H9 (cell line): Measurements from ENCODE around the gene EIF2D. TPM values are rescaled to one million over a fixed set of nuclear protein-coding genes. Genes with fewer than 3 reads are reported as not detected.

Source experiments
- DNase-seq: peaks from one replicate; pipeline ENCODE4 v3.0.0-alpha.2; 2017
- H2AFZ ChIP-seq: one replicate; pipeline ENCODE4 v1.6.1; 2013; ENCODE audit warnings: mild to moderate bottlenecking, low read length, control low read depth, moderate library complexity
- H2AK5ac ChIP-seq: 2 replicates; pipeline ENCODE4 v1.6.1; 2013; ENCODE audit warnings: low read length, control low read depth, mixed read lengths; ENCODE audit not compliant: insufficient read length
- H2BK120ac ChIP-seq: one replicate; pipeline ENCODE4 v1.6.1; 2013; ENCODE audit warnings: low read depth, mild to moderate bottlenecking, low read length, control low read depth, inconsistent platforms; ENCODE audit not compliant: poor library complexity, severe bottlenecking
- H2BK12ac ChIP-seq: 2 replicates; pipeline ENCODE4 v1.6.1; 2013; ENCODE audit warnings: low read length, control low read depth, mixed read lengths, low read depth; ENCODE audit not compliant: insufficient read length
- H2BK15ac ChIP-seq: 2 replicates; pipeline ENCODE4 v1.6.1; 2013; ENCODE audit warnings: low read depth, low read length, control low read depth
- H2BK20ac ChIP-seq: one replicate; pipeline ENCODE4 v1.6.1; 2013; ENCODE audit warnings: low read depth, mild to moderate bottlenecking, low read length, control low read depth, inconsistent platforms; ENCODE audit not compliant: poor library complexity, severe bottlenecking
- H2BK5ac ChIP-seq: 2 replicates; pipeline ENCODE4 v1.6.1; 2013; ENCODE audit warnings: low read length, control low read depth, mixed read lengths; ENCODE audit not compliant: insufficient read length
- H3K14ac ChIP-seq: 2 replicates; pipeline ENCODE4 v1.6.1; 2013; ENCODE audit warnings: low read length, control low read depth; ENCODE audit not compliant: insufficient read depth
- H3K18ac ChIP-seq: 2 replicates; pipeline ENCODE4 v1.6.1; 2013; ENCODE audit warnings: low read depth, mild to moderate bottlenecking, mixed read lengths, low read length, control low read depth; ENCODE audit not compliant: insufficient read length
- H3K23ac ChIP-seq: 2 replicates; pipeline ENCODE4 v1.6.1; 2013; ENCODE audit warnings: low read length, control low read depth, mixed read lengths, low read depth; ENCODE audit not compliant: insufficient read length
- H3K23me2 ChIP-seq: 2 replicates; pipeline ENCODE4 v1.6.1; 2013; ENCODE audit warnings: low read depth, mild to moderate bottlenecking, mixed read lengths, low read length, control low read depth; ENCODE audit not compliant: insufficient read length, poor library complexity, severe bottlenecking
- H3K27ac ChIP-seq: 2 replicates; pipeline ENCODE4 v1.5.1; 2013; ENCODE audit warnings: low read length, control low read depth, mixed read lengths, low read depth; ENCODE audit not compliant: insufficient read length
- H3K27me3 ChIP-seq: 2 replicates; pipeline ENCODE4 v1.6.1; 2013; ENCODE audit warnings: low read length, control low read depth, inconsistent platforms; ENCODE audit not compliant: insufficient read depth
- H3K4ac ChIP-seq: 2 replicates; pipeline ENCODE4 v1.6.1; 2013; ENCODE audit warnings: low read depth, mild to moderate bottlenecking, control low read depth, inconsistent platforms, low read length, moderate library complexity
- H3K4me1 ChIP-seq: 2 replicates; pipeline ENCODE4 v1.6.1; 2013; ENCODE audit warnings: low read length, control low read depth, inconsistent platforms; ENCODE audit not compliant: insufficient read depth
- H3K4me2 ChIP-seq: 2 replicates; pipeline ENCODE4 v1.6.1; 2013; ENCODE audit warnings: low read length, control low read depth, mixed read lengths; ENCODE audit not compliant: insufficient read length, insufficient read depth
- H3K56ac ChIP-seq: 2 replicates; pipeline ENCODE4 v1.6.1; 2013; ENCODE audit warnings: low read depth, mild to moderate bottlenecking, mixed read lengths, low read length, control low read depth; ENCODE audit not compliant: insufficient read length
- H3K79me1 ChIP-seq: 2 replicates; pipeline ENCODE4 v1.6.1; 2013; ENCODE audit warnings: low read depth, mild to moderate bottlenecking, moderate library complexity, low read length, control low read depth, inconsistent platforms; ENCODE audit not compliant: insufficient read depth, poor library complexity, severe bottlenecking
- H3K79me2 ChIP-seq: 2 replicates; pipeline ENCODE4 v1.6.1; 2013; ENCODE audit warnings: low read length, control low read depth, inconsistent platforms; ENCODE audit not compliant: insufficient read depth
- H3K9ac ChIP-seq: 2 replicates; pipeline ENCODE4 v1.6.1; 2013; ENCODE audit warnings: low read length, control low read depth, mixed read lengths; ENCODE audit not compliant: insufficient read length; ENCODE audit errors: extremely low read depth
- H3K9me3 ChIP-seq: one replicate; pipeline ENCODE4 v1.6.1; 2013; ENCODE audit warnings: low read depth, low read length, inconsistent platforms; ENCODE audit not compliant: control insufficient read depth
- H3T11ph ChIP-seq: one replicate; pipeline ENCODE4 v1.6.1; 2013; ENCODE audit warnings: mild to moderate bottlenecking, low read length, control low read depth, inconsistent platforms
- H4K20me1 ChIP-seq: one replicate; pipeline ENCODE4 v1.6.1; 2013; ENCODE audit not compliant: control insufficient read depth, insufficient read length, insufficient read depth
- H4K5ac ChIP-seq: 2 replicates; pipeline ENCODE4 v1.6.1; 2013; ENCODE audit warnings: low read depth, mild to moderate bottlenecking, mixed read lengths, low read length, control low read depth; ENCODE audit not compliant: insufficient read length
- H4K8ac ChIP-seq: replicated peaks from 2 replicates; pipeline ENCODE4 v1.6.1; 2013; ENCODE audit warnings: low read length, control low read depth, mixed read lengths, low read depth; ENCODE audit not compliant: insufficient read length
- H4K91ac ChIP-seq: 2 replicates; pipeline ENCODE4 v1.6.1; 2013; ENCODE audit warnings: low read depth, mild to moderate bottlenecking, moderate library complexity, mixed read lengths, low read length, control low read depth; ENCODE audit not compliant: insufficient read length
- H3K27ac Mint-ChIP-seq, 3 experiments: 2 replicates in 2 of 3; 3 replicates in 1 of 3; pipeline ENCODE4 v1.8.0; 2020 to 2021; ENCODE audit warnings: mixed read lengths in 3 of 3, mild to moderate bottlenecking in 1 of 3, moderate library complexity in 1 of 3
- H3K27me3 Mint-ChIP-seq: 2 replicates; pipeline ENCODE4 v1.8.0; 2021; ENCODE audit warnings: low read depth, mild to moderate bottlenecking, moderate library complexity, mixed read lengths
- H3K36me3 Mint-ChIP-seq, 3 experiments: 2 replicates in 2 of 3; 3 replicates in 1 of 3; pipeline ENCODE4 v1.8.0; 2020 to 2021; ENCODE audit warnings: low read depth in 3 of 3, mixed read lengths in 3 of 3; ENCODE audit not compliant: insufficient read depth in 1 of 3
- H3K4me1 Mint-ChIP-seq, 2 experiments: 2 replicates each; pipeline ENCODE4 v1.8.0; 2020; ENCODE audit warnings: mixed read lengths in 2 of 2
- H3K4me3 Mint-ChIP-seq, 2 experiments: 2 replicates in 1 of 2; 3 replicates in 1 of 2; pipeline ENCODE4 v1.8.0; 2020 to 2021; ENCODE audit warnings: mild to moderate bottlenecking in 2 of 2, mixed read lengths in 2 of 2, moderate library complexity in 1 of 2
- H3K9me3 Mint-ChIP-seq, 2 experiments: 2 replicates in 1 of 2; 3 replicates in 1 of 2; pipeline ENCODE4 v1.8.0; 2020; ENCODE audit warnings: mild to moderate bottlenecking in 2 of 2, mixed read lengths in 2 of 2, moderate library complexity in 1 of 2
- WGBS: extraction: QIAGEN DNeasy Blood & Tissue Kit; methylation state at CpG from one replicate; pipeline ENCODE4 v1.1.7; 2013; ENCODE audit warnings: missing lambda C conversion rate, low lambda C conversion rate, mixed read lengths; ENCODE audit not compliant: insufficient read length; ENCODE audit errors: extremely low coverage; 5-methylcytosine and 5-hydroxymethylcytosine counted together
- total RNA-seq: library from RNA; stranded (reverse); gene quantifications from 2 replicates; pipeline ENCODE4 v1.2.1, GENCODE V29; 2021
- TF ChIP-seq, protein P1 (sequence below): fragments of 200-600 bp; sonication (generic); conservative IDR thresholded peaks from 3 replicates; pipeline ENCODE4 v1.8.0; 2021; ENCODE audit warnings: antibody characterized with exemption, mild to moderate bottlenecking

The EIF2D gene
- total RNA-seq, 1 experiment from 2014 or later: 35.8 TPM

DNA sequence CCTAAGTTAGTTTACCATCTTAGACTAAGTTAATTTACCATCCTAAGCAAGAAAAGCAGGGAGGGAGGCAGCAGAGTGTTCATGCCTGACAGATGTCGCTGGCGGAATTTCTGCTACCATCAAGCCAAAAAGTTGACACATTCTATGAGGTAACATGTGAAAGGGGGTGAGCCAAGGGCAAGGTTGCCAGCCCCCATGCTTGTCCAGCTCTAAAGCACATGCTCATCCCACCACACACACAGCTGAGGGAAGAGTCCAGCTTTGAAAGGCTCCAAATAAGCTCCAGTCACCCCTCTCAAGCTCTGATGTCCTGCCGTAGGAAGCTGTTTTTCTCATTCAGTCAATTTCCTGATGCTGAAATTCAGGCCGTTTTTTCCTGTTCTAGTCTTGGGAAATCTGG lies 46.3 kb downstream of the EIF2D start:
- H3K9me3 Mint-ChIP-seq: no peaks in the 10 kb centered on the region
- Histone ChIP-seq H3K79me2 (no peaks in the 10 kb centered on the region), H4K8ac (no peak overlapping the region), H4K91ac (no peak overlapping the region), H3K27ac (no peak overlapping the region), H2BK5ac (no peak overlapping the region), H3K9me3 (no peaks in the 10 kb centered on the region), H4K20me1 (no peaks in the 10 kb centered on the region), H3K27me3 (no peaks in the 10 kb centered on the region), H3T11ph (no peak overlapping the region), H2AFZ (no peak overlapping the region), H3K14ac (no peak overlapping the region), H3K23ac (no peak overlapping the region), H2AK5ac (no peak overlapping the region), H3K18ac (no peak overlapping the region), H2BK20ac (no peak overlapping the region), H2BK120ac (no peak overlapping the region), H4K5ac (no peak overlapping the region), H3K9ac (no peak overlapping the region), H2BK12ac (no peak overlapping the region), H2BK15ac (no peak overlapping the region), H3K4me1 (peaks cover 2% of the 10 kb centered on the region; the same call in 1 of the 2 replicates), H3K56ac (no peak overlapping the region), H3K79me1 (no peaks in the 10 kb centered on the region), H3K4ac (no peak overlapping the region), H3K4me2 (no peak overlapping the region), H3K23me2 (no peaks in the 10 kb centered on the region)
- H3K36me3 Mint-ChIP-seq: no peaks in the 10 kb centered on the region
- no peak for DNase-seq
- peaks cover 12 to 13% of the 10 kb centered on the region in 2 experiments for H3K4me1 Mint-ChIP-seq
- WGBS: no CpG with 5 or more reads among the region's 4 CpGs
- H3K27ac Mint-ChIP-seq: no peak overlapping the region
- TF ChIP-seq, protein P1, sequence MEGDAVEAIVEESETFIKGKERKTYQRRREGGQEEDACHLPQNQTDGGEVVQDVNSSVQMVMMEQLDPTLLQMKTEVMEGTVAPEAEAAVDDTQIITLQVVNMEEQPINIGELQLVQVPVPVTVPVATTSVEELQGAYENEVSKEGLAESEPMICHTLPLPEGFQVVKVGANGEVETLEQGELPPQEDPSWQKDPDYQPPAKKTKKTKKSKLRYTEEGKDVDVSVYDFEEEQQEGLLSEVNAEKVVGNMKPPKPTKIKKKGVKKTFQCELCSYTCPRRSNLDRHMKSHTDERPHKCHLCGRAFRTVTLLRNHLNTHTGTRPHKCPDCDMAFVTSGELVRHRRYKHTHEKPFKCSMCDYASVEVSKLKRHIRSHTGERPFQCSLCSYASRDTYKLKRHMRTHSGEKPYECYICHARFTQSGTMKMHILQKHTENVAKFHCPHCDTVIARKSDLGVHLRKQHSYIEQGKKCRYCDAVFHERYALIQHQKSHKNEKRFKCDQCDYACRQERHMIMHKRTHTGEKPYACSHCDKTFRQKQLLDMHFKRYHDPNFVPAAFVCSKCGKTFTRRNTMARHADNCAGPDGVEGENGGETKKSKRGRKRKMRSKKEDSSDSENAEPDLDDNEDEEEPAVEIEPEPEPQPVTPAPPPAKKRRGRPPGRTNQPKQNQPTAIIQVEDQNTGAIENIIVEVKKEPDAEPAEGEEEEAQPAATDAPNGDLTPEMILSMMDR: no peak
- H3K4me3 Mint-ChIP-seq: no peak overlapping the region
- H3K27me3 Mint-ChIP-seq: peaks cover 20% of the 10 kb centered on the region
